ENCODE results near the gene ABCB8. TPM values are rescaled to one million over a fixed set of nuclear protein-coding genes. Genes with fewer than 3 reads are reported as not detected.

Gene ABCB8
- total RNA-seq, 2 donors from 2014 or later, result 35.9 to 37.2 TPM

GRCh38 chr7:151080522-151081169 lies 52.4 kb downstream of the ABCB8 start, which contains the start of gene FASTK:
TSS of gene FASTK (minus strand) at chr7:151080809. CDS start at chr7:151080766, 43 bp downstream.
- DNase-seq, result peak; percentile 95
- H3K4me1 ChIP-seq (ENCODE audit: control insufficient read depth, insufficient read depth, low read length), result peaks cover 20% of the 10 kb centered on the region
- peak within 1 kb of the TSS; percentile 86 for H3K9ac ChIP-seq (ENCODE audit: extremely low read depth, low read length, poor library complexity, severe bottlenecking)
- no peaks in the 10 kb centered on the region for H3K9me3 Mint-ChIP-seq
- peaks cover 6% of the 10 kb centered on the region for H3K27me3 ChIP-seq (ENCODE audit: control insufficient read depth, insufficient read depth, low read length, poor library complexity, severe bottlenecking)
- H3K36me3 ChIP-seq (ENCODE audit: control insufficient read depth, insufficient read depth, low read length), result peaks cover 10% of the 10 kb centered on the region
- H3K27ac ChIP-seq (ENCODE audit: low read depth, low read length), result peak within 1 kb of the TSS; percentile 73
- peaks cover 36% of the 10 kb centered on the region for H3K4me1 Mint-ChIP-seq
- H3K27ac Mint-ChIP-seq, result peak within 1 kb of the TSS; percentile 83
- no peaks in the 10 kb centered on the region for H3K9me3 ChIP-seq (ENCODE audit: control insufficient read depth, low read length)
- 1% methylated on average over 21 to 66 of the region's 66 CpGs for WGBS, 2 experiments (ENCODE audit: insufficient coverage in 1 of 2, insufficient read length in 1 of 2)
- H3K4me3 Mint-ChIP-seq, result peak within 1 kb of the TSS; percentile 76
- H3K27me3 Mint-ChIP-seq (ENCODE audit: insufficient read depth), result peaks cover 1% of the 10 kb centered on the region
- TF ChIP-seq CTCF (conservative IDR thresholded peaks at IDR 0.05), result no peak
- peak within 1 kb of the TSS; percentile 93 for H3K4me3 ChIP-seq (ENCODE audit: low read length)
- peaks cover 12% of the 10 kb centered on the region for H3K36me3 Mint-ChIP-seq (ENCODE audit: low read depth)

- Mint-ChIP-seq H3K27ac (peak overlapping the region; percentile 72), H3K9me3 (no peaks in the 10 kb centered on the region), H3K36me3 (ENCODE audit: low read depth) (peaks cover 7% of the 10 kb centered on the region), H3K4me3 (peak overlapping the region; percentile 76), H3K4me1 (peaks cover 31% of the 10 kb centered on the region), H3K27me3 (ENCODE audit: insufficient read depth) (peaks cover 1% of the 10 kb centered on the region)
- Histone ChIP-seq H3K27ac (ENCODE audit: low read depth, low read length) (peak overlapping the region; percentile 55), H3K4me3 (ENCODE audit: low read length) (peak overlapping the region; percentile 93), H3K27me3 (ENCODE audit: control insufficient read depth, insufficient read depth, low read length, poor library complexity, severe bottlenecking) (peaks cover 6% of the 10 kb centered on the region), H3K4me1 (ENCODE audit: control insufficient read depth, insufficient read depth, low read length) (peaks cover 20% of the 10 kb centered on the region), H3K36me3 (ENCODE audit: control insufficient read depth, insufficient read depth, low read length) (peaks cover 4% of the 10 kb centered on the region), H3K9me3 (ENCODE audit: control insufficient read depth, low read length) (no peaks in the 10 kb centered on the region), H3K9ac (ENCODE audit: extremely low read depth, low read length, poor library complexity, severe bottlenecking) (peak overlapping the region; percentile 20)
- WGBS, 2 experiments (ENCODE audit: insufficient coverage in 1 of 2, insufficient read length in 1 of 2), result 36 to 45% methylated on average over 33 to 64 of the region's 64 CpGs
- DNase-seq, result peak; percentile 61
- TF ChIP-seq CTCF (conservative IDR thresholded peaks at IDR 0.05), result no peak
Measured at GRCh38 chr7:151081170-151082101, 53.2 kb downstream of the ABCB8 start.

GRCh38 chr7:151082141-151083070 lies 54.2 kb downstream of the ABCB8 start:
- WGBS, 2 experiments (ENCODE audit: insufficient coverage in 1 of 2, insufficient read length in 1 of 2), result 71 to 80% methylated on average over 25 to 42 of the region's 42 CpGs
- Histone ChIP-seq H3K4me1 (ENCODE audit: control insufficient read depth, insufficient read depth, low read length) (peaks cover 20% of the 10 kb centered on the region), H3K27me3 (ENCODE audit: control insufficient read depth, insufficient read depth, low read length, poor library complexity, severe bottlenecking) (peaks cover 6% of the 10 kb centered on the region), H3K36me3 (ENCODE audit: control insufficient read depth, insufficient read depth, low read length) (no peaks in the 10 kb centered on the region), H3K4me3 (ENCODE audit: low read length) (peak overlapping the region; percentile 93), H3K9ac (ENCODE audit: extremely low read depth, low read length, poor library complexity, severe bottlenecking) (peak overlapping the region; percentile 59), H3K9me3 (ENCODE audit: control insufficient read depth, low read length) (no peaks in the 10 kb centered on the region), H3K27ac (ENCODE audit: low read depth, low read length) (no peak overlapping the region)
- DNase-seq, result no peak
- no peaks in the 10 kb centered on the region for H3K9me3 Mint-ChIP-seq
- H3K27me3 Mint-ChIP-seq (ENCODE audit: insufficient read depth), result peaks cover 1% of the 10 kb centered on the region
- peak overlapping the region; percentile 64 for H3K27ac Mint-ChIP-seq
- H3K36me3 Mint-ChIP-seq (ENCODE audit: low read depth), result peaks cover 6% of the 10 kb centered on the region
- H3K4me3 Mint-ChIP-seq, result peak overlapping the region; percentile 76
- no peak for TF ChIP-seq CTCF (conservative IDR thresholded peaks at IDR 0.05)
- H3K4me1 Mint-ChIP-seq, result peaks cover 31% of the 10 kb centered on the region
